GM21381 (cell line): ENCODE data around the gene VANGL1.
A peak's percentile ranks its signal among the peaks of the same experiment; 100 is the strongest.

Experiments used
- ATAC-seq: cut with Tn5 transposase; IDR thresholded peaks from one replicate; pipeline ENCODE4 v1.9.1; 2021; ENCODE audit warnings: mild to moderate bottlenecking, moderate library complexity; ENCODE audit not compliant: unreplicated experiment

The VANGL1 gene

GRCh38 chr1:115729756-115730155 is 88.0 kb downstream of the VANGL1 start:
- peak; percentile 69 for ATAC-seq

GRCh38 chr1:115732316-115732715 is 90.5 kb downstream of the VANGL1 start:
- ATAC-seq: no peak

- ATAC-seq: no peak
Measured at GRCh38 chr1:115740811-115741210, 99.0 kb downstream of the VANGL1 start.

- ATAC-seq: no peak
Measured at GRCh38 chr1:115744646-115745275, 103.0 kb downstream of the VANGL1 start.

GRCh38 chr1:115746021-115746690 is 104.4 kb downstream of the VANGL1 start:
- ATAC-seq: no peak
